K562 (cell line): ENCODE data around the gene RBM19. TPM values are rescaled to one million over a fixed set of nuclear protein-coding genes. Genes with fewer than 3 reads are reported as not detected.

Source experiments
- ATAC-seq: fragments of 200-7000 bp; cut with Tn5 transposase; 3 replicates; pipeline ENCODE4 v1.9.1; 2020; ENCODE audit warnings: moderate library complexity
- BruUV-seq: library from RNA; stranded (reverse); fragments of 400-500 nt; replicated peaks from 2 replicates; lab custom pipeline; 2021; lab: Mats Ljungman, UMichigan
- CTCF ChIA-PET: fragments of 300-600 bp; formaldehyde crosslinking; extraction: SDS; loops from one replicate; lab custom pipeline; 2021; ENCODE audit warnings: low intra/inter-chr PET ratio; lab: Yijun Ruan, JAX
- POLR2A ChIA-PET: fragments of 300-600, 350-650 bp; sonication (Branson Sonifier 250); formaldehyde crosslinking; extraction: SDS; loops from one replicate; lab custom pipeline; 2021; ENCODE audit warnings: antibody characterized with exemption, inconsistent platforms; lab: Yijun Ruan, JAX
- DNase-seq, 4 experiments: peaks; one replicate each; pipeline versions ENCODE4 v3.0.0 to v3.0.0-alpha.2; 2011 to 2018; ENCODE audit warnings: low spot score in 3 of 4, mixed read lengths in 3 of 4; ENCODE audit errors: extremely low read depth in 1 of 4
- FAIRE-seq: peaks from 2 replicates; lab custom pipeline; 2011; peaks lifted over from hg19 to GRCh38; lab: Jason Lieb, UNC
- H2AFZ ChIP-seq: 2 replicates; pipeline ENCODE4 v1.6.0; 2011; ENCODE audit warnings: low read depth, low read length, control low read depth, inconsistent platforms
- H3K27ac ChIP-seq: fragments of 200-600 bp; 3 replicates; pipeline ENCODE4 v1.8.0; 2011; ENCODE audit warnings: low read depth, mild to moderate bottlenecking, control low read depth, inconsistent platforms, low read length, moderate library complexity, mixed read lengths; ENCODE audit errors: extremely low read depth
- H3K27me3 ChIP-seq, 2 experiments: fragments of 300-600 bp in 1 of 2; 2 replicates in 1 of 2; 3 replicates in 1 of 2; pipeline versions ENCODE4 v1.6.0 to v1.8.0; 2011; ENCODE audit warnings: inconsistent platforms in 2 of 2, low read length in 2 of 2, mild to moderate bottlenecking in 1 of 2, mixed read lengths in 1 of 2, moderate library complexity in 1 of 2; ENCODE audit not compliant: control insufficient read depth in 2 of 2, insufficient read depth in 2 of 2
- H3K36me3 ChIP-seq: fragments of 300-600 bp; 3 replicates; pipeline ENCODE4 v1.8.0; 2011; ENCODE audit warnings: mild to moderate bottlenecking, low read length, inconsistent platforms; ENCODE audit not compliant: control insufficient read depth, insufficient read depth
- H3K4me1 ChIP-seq, 2 experiments: fragments of 200-600 bp in 1 of 2; replicated peaks in 1 of 2; 2 replicates in 1 of 2; 3 replicates in 1 of 2; pipeline versions ENCODE4 v1.5.1 to v1.8.0; 2011; ENCODE audit warnings: inconsistent platforms in 2 of 2, low read length in 2 of 2, mild to moderate bottlenecking in 1 of 2, mixed read lengths in 1 of 2, moderate library complexity in 1 of 2; ENCODE audit not compliant: control insufficient read depth in 2 of 2, insufficient read depth in 2 of 2
- H3K4me2 ChIP-seq: 2 replicates; pipeline ENCODE4 v1.6.1; 2011; ENCODE audit warnings: low read length, control low read depth, inconsistent platforms, mixed read lengths; ENCODE audit not compliant: insufficient read depth
- H3K4me3 ChIP-seq: fragments of 200-600 bp; sonication (generic), shearing (Covaris generic); 2 replicates; pipeline ENCODE4 v1.5.1; 2016; ENCODE audit warnings: control low read depth, inconsistent platforms
- H3K79me2 ChIP-seq: fragments of 200-600 bp; 3 replicates; pipeline ENCODE4 v1.8.0; 2011; ENCODE audit warnings: low read length, inconsistent platforms; ENCODE audit not compliant: control insufficient read depth, insufficient read depth
- H3K9ac ChIP-seq, 2 experiments: 2 replicates each; pipeline versions ENCODE4 v1.6.0 to v1.6.1; 2011; ENCODE audit warnings: low read depth in 2 of 2, low read length in 2 of 2, control low read depth in 1 of 2, inconsistent platforms in 1 of 2, mild to moderate bottlenecking in 1 of 2, mixed read lengths in 1 of 2; ENCODE audit not compliant: insufficient read depth in 1 of 2
- H3K9me1 ChIP-seq: one replicate; pipeline ENCODE4 v1.6.0; 2011; ENCODE audit warnings: inconsistent platforms, mild to moderate bottlenecking, low read length, moderate library complexity; ENCODE audit not compliant: control insufficient read depth, insufficient read depth
- H3K9me3 ChIP-seq: replicated peaks from 2 replicates; pipeline ENCODE4 v1.5.1; 2011; ENCODE audit warnings: low read depth, low read length, inconsistent platforms; ENCODE audit not compliant: control insufficient read depth, insufficient read depth
- H4K20me1 ChIP-seq: replicated peaks from 2 replicates; pipeline ENCODE4 v1.6.1; 2011; ENCODE audit warnings: low read length, inconsistent platforms, mixed read lengths; ENCODE audit not compliant: control insufficient read depth, insufficient read depth
- XRCC3 ChIP-seq: fragments of 450-650 bp; IDR thresholded peaks from 2 replicates; pipeline ENCODE4 v1.6.1; 2017; ENCODE audit warnings: mild to moderate bottlenecking, moderate library complexity
- ZFPM2 ChIP-seq: fragments of 250-450 bp; sonication (Bioruptor Pico); IDR thresholded peaks from 2 replicates; pipeline ENCODE4 v1.5.1; 2022; ENCODE audit warnings: mild to moderate bottlenecking
- WGBS: fragments of 100-300 bp; shearing (Covaris generic); methylation state at CpG from one replicate; pipeline ENCODE4 v1.1.6; 2016; ENCODE audit warnings: low coverage, mixed read lengths; ENCODE audit not compliant: insufficient coverage; ENCODE audit errors: missing lambda C conversion rate; 5-methylcytosine and 5-hydroxymethylcytosine counted together
- in situ Hi-C: fragments of 300-500 bp; cut with MboI; formaldehyde crosslinking; loops from 4 replicates; pipeline ENCODE4 v1.15.0; 2018; ENCODE audit warnings: inconsistent platforms, mixed read lengths
- intact Hi-C: fragments of 100-400 bp; cut with micrococcal nuclease; formaldehyde crosslinking; loops from 2 replicates; pipeline ENCODE4 v1.14.2; 2022
- polyA plus RNA-seq, 8 experiments: library from polyadenylated mRNA; depleted of rRNA in 4 of 8; stranded (reverse) in 5 of 8; unstranded in 3 of 8; fragments of >200 nt; fragmentation: Nextera tagmentation in 2 of 8; fragmentation: Illumina TruSeq in 1 of 8; extraction: Ambion mirVana in 2 of 8; extraction: Trizol in 1 of 8; gene quantifications; 2 replicates each; pipeline versions ENCODE4 v1.2.1 to v1.2.3, GENCODE V29; 2011 to 2014; ENCODE audit warnings: inconsistent platforms in 1 of 8, missing spikeins in 1 of 8
- total RNA-seq, 7 experiments: library from RNA; depleted of rRNA in 6 of 7; stranded (reverse); fragments of >200 nt in 6 of 7; fragmentation: Illumina TruSeq in 2 of 7; extraction: Trizol in 2 of 7; gene quantifications; 2 replicates each; pipeline versions ENCODE4 v1.2.1 to v1.2.3, GENCODE V29; 2011 to 2021; ENCODE audit warnings: low replicate concordance in 1 of 7
- TF ChIP-seq, protein P1 (sequence below): sonication (generic); formaldehyde crosslinking; IDR thresholded peaks from 2 replicates; pipeline ENCODE4 v1.8.0; 2022; ENCODE audit warnings: mild to moderate bottlenecking, low read depth, missing genetic modification reagents
- TF ChIP-seq, protein P2 (sequence below): fragments of 450-650 bp; formaldehyde crosslinking; IDR thresholded peaks from 2 replicates; pipeline ENCODE4 v1.4.0; 2022; ENCODE audit warnings: mild to moderate bottlenecking, moderate library complexity
- TF ChIP-seq, protein P3 (sequence below): sonication (generic); formaldehyde crosslinking; IDR thresholded peaks from 2 replicates; pipeline ENCODE4 v1.8.0; 2022; ENCODE audit warnings: missing genetic modification reagents, mild to moderate bottlenecking, borderline replicate concordance

The RBM19 gene
- total and polyA plus RNA-seq, 9 of the 15 experiments (the other 6 are each of a cell fraction or from before 2014, with no cell fraction given) = 16.0 to 58.4 (median 37.9) TPM

DNA sequence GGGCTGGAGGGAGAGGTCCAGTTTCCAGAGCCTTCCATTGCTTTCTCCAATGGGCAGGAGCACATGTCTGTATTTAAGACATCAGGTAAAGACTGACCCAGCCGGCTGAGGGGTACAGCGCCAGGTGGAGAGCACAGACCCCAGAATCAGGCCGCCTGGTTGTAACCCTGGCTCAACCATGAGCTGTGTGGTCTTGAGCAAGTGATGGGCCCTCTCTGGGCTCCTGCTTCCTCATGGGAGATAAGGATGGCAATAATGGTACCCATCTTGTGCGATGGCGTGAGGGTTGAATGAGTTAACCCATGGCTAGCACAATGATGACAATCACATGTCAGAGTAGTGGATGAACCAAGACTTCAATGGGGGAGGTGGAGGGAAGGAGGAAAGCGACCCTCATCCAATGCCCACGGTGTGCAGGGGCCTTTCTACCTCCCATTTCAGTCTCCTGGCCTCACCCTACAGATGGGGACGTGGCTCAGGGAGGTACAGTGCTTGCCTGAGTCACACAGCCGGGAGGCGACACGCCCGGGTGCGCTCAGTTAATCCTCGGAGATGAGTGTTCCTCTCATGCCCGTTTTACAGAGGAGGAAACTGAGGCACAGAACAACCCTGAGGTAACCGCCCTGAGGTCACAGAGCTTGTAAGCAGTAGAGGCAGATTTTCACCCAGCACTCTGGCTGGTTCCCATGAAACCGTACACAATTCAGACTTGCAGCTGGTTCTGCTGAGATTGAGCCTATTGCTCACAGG is 163.9 kb downstream of the RBM19 start (continued):
- no peak for TF ChIP-seq ZFPM2
- TF ChIP-seq, protein P1, sequence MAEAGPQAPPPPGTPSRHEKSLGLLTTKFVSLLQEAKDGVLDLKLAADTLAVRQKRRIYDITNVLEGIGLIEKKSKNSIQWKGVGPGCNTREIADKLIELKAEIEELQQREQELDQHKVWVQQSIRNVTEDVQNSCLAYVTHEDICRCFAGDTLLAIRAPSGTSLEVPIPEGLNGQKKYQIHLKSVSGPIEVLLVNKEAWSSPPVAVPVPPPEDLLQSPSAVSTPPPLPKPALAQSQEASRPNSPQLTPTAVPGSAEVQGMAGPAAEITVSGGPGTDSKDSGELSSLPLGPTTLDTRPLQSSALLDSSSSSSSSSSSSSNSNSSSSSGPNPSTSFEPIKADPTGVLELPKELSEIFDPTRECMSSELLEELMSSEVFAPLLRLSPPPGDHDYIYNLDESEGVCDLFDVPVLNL (CRISPR knock-in tag) = no peak
- TF ChIP-seq, protein P2, sequence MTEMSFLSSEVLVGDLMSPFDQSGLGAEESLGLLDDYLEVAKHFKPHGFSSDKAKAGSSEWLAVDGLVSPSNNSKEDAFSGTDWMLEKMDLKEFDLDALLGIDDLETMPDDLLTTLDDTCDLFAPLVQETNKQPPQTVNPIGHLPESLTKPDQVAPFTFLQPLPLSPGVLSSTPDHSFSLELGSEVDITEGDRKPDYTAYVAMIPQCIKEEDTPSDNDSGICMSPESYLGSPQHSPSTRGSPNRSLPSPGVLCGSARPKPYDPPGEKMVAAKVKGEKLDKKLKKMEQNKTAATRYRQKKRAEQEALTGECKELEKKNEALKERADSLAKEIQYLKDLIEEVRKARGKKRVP (CRISPR knock-in tag) = no peak
- TF ChIP-seq XRCC3 = no peak
- TF ChIP-seq, all 486 proteins: peak for 0

DNA sequence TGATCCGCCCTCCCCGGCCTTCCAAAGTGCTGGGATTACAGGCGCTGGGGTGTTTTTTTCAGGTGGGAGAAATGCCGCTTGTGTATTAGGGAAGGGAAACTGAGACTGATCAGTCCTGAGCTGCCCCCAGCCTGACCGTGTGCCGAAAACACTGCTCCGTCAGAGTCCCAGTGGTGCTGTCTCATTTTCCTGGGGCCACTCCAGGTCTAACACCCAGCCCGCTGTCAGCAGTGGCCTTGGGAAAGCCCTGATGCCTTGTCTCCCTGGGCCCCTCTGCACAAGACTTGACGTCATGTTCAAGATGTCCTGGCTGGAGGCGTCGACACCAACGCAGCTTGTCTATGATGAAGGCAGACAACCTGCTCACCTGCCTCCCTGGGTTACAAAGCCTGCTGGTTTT is 165.9 kb downstream of the RBM19 start:
- intact Hi-C loops = no loop called here
- POLR2A ChIA-PET = interaction anchor here (0.6 to 1.7 kb wide), 2 partner anchors 8 to 132 kb away, joined by 3 to 4 read pairs; no protein-coding TSS in a partner anchor
- Histone ChIP-seq H4K20me1 (peaks cover 6% of the 10 kb centered on the region; the same call in 1 of the 2 replicates), H3K79me2 (no peaks in the 10 kb centered on the region), H3K4me3 (no peak overlapping the region)
- CTCF ChIA-PET = no interaction called here
- DNase-seq = no peak
- TF ChIP-seq, protein P3, sequence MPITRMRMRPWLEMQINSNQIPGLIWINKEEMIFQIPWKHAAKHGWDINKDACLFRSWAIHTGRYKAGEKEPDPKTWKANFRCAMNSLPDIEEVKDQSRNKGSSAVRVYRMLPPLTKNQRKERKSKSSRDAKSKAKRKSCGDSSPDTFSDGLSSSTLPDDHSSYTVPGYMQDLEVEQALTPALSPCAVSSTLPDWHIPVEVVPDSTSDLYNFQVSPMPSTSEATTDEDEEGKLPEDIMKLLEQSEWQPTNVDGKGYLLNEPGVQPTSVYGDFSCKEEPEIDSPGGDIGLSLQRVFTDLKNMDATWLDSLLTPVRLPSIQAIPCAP (CRISPR knock-in tag) = no peak
- TF ChIP-seq, all 486 proteins: peak for 0
- 76% methylated on average over 11 of the region's 12 CpGs for WGBS
- Histone ChIP-seq H3K9me3 (no peaks in the 10 kb centered on the region), H3K36me3 (no peaks in the 10 kb centered on the region), H3K4me2 (no peak overlapping the region), H3K9ac (no peak overlapping the region), H3K27ac (no peak overlapping the region), H3K9me1 (no peaks in the 10 kb centered on the region), H3K27me3 (peaks cover 2 to 10% of the 10 kb centered on the region in 2 experiments; a peak in 3 of 5 replicates), H2AFZ (no peak overlapping the region), H3K4me1 (peaks cover 13 to 24% of the 10 kb centered on the region in 2 experiments)
- no TSS peak for BruUV-seq
- ATAC-seq = no peak
- in situ Hi-C loops = no loop called here
- no peak for FAIRE-seq
